DMS 273 (cell line): Measurements from ENCODE around the gene SSPN.

Source experiments
- DNase-seq: peaks from one replicate; lab custom pipeline; 2025; ENCODE audit not compliant: unreplicated experiment; lab: John Stamatoyannopoulos, UW

SSPN gene, protein sequence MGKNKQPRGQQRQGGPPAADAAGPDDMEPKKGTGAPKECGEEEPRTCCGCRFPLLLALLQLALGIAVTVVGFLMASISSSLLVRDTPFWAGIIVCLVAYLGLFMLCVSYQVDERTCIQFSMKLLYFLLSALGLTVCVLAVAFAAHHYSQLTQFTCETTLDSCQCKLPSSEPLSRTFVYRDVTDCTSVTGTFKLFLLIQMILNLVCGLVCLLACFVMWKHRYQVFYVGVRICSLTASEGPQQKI

DNA sequence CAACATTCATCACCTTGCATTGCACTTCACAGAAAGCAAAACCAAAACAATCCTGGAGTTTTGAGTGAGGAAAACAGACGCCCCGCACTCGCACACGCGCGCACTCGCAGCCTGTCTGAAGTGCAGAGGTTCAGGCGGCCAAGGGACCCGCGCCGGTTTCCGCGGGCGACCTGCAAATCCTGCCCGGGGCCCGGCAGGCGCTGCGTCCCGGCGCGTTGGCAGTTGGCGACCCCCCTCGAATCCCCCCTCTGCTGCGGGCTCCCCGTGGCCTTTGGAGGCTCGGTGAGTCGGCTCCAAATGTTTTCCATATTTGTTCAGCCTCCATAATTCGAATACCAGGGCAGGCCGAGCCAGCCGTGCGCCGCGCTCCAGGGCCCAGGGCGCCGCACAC lies at the start of gene SSPN:
Gene SSPN, plus strand, starts transcription at position 324 of the 391 bp plus-strand sequence. CDS start 100 bp downstream, outside the sequence.
- peak; percentile 58 for DNase-seq

DNA sequence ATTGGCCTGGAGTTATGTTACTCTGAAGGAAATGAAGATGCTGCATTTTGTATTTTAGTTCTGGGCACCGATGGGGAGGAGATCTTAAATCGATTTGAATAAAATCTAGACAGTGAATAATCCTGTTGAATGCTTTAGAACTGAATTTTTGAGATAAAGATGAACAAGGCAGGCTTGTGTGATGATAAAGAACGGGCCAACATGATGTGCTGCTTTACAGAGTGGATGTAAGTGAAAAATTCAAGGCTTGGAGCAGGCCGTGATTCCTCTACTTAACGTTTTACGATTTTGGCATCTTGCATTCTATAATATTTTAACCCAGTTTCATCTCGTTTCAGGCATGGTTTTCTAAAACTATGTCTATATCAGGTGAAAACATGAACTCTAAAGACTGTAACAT lies 47.1 kb upstream of the SSPN start:
- no peak for DNase-seq

DNA sequence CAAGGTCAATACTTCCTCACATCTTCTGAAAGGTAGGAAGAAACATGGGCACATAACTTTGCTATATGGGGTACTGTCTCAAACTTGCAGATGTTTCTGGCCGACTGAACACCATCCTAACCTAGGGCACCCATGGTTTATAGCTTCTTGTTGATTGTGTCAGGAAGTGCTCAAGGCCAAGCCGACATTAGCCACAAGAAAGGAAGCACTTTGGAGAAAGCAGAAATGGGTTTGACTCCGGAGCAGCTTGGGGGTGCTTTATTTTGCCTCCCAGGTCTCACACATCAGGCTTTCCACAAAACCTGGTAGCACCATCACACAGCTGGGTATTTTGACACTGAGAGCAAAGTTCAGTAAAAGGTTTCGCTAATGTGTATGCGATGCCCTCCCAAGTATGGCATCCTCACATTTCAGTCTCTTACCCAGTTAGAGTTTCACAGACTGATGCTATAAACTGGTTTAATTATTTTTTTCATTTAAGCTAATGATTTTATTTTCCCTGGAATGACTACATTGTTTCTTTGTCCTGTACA lies 45.3 kb upstream of the SSPN start:
- no peak for DNase-seq

DNA sequence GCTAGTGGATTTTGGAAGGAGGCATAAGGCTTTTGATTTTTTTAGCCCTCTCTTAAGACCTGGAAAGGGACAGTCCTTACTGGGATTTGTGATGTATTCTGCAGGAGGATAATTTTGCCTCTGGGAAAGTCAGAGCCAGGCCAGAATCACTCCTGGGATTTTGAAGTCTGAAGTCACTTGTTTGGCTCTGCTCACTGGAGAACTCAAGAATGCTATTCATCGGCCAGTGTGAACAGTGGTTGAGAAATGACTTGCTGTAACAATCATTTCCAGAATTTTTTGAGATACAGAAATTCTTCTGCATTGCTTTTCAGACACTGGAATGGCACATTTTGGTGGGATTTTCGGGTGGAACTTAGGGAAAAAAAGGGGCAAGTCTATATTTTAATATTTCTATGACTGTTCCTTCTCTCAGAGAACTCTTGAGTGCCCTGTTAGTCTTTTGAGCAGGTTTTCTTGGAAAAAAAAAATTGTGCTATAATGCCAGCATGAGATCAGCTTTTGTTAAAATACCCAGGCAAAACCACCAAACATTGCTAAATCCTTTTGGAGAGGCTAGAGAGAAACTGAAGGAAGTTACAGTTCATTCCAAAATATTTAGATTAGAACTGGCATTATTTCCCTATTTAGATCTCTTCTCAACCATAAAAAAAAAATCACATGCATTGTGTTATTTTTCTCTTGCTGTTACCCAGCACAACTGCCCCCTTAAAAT lies 44.5 kb upstream of the SSPN start:
- no peak for DNase-seq

DNA sequence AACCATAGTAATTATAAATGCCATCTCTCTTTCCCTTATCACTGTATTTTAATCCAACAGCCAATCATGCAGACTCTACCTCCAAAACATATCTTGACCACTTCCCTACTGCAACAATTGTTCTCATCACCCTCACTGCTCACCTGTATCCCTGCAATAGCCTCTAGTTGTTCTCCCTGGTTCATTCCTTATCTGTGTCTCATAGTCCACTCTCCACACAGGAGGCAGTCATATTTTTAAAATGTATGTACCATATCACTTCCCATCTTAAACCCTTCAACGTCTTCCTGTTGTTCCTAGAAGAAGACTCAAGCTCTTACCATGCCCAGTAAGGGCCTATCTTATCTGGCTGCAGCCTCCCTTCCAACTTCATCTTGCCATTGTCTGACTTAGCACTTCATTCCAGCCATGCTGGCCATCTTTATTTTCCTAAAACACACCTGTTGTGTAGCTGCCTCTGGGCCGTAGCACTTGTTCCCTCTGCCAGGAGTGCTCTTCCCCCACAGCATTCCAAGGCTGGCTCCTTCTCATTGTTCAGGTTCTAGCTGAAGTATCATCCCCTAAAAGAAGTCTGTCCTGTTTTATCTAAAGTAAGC lies 42.8 kb upstream of the SSPN start:
- no peak for DNase-seq

DNA sequence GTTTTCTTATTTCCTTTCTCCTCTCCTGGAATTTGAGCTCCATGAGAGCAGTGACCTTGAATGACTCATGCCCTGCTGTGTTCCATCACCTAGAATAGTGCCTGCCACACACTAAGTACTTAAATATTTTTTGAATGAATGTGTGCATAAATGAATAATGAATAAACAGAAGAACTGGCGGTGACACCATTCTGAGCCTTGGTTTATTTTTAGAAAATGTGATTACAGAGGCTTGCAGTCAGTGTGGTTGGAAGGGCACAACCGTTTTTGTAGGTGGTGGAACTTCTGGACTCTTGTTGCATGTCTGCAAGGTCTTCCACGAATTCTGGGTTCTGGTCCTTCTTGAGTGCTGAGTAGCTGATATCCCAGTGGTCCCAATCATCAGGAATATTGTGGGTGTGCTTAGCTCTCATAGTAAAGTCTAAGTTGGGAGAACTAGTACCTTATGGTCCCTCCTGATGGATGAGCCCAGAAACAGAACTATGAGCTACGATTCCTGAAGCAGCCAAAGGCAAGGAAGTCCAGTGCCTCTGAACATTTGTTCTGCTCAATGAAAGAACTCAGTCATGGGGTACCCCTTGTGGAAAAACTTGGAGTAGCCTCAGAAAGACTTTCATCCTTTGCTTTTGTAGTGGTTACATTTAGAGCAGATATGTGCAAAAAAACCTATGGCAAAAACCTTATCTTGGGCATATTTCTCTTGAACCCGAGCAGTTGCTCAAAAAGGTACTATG lies 41.8 kb upstream of the SSPN start:
- DNase-seq, result peak; percentile 12

DNA sequence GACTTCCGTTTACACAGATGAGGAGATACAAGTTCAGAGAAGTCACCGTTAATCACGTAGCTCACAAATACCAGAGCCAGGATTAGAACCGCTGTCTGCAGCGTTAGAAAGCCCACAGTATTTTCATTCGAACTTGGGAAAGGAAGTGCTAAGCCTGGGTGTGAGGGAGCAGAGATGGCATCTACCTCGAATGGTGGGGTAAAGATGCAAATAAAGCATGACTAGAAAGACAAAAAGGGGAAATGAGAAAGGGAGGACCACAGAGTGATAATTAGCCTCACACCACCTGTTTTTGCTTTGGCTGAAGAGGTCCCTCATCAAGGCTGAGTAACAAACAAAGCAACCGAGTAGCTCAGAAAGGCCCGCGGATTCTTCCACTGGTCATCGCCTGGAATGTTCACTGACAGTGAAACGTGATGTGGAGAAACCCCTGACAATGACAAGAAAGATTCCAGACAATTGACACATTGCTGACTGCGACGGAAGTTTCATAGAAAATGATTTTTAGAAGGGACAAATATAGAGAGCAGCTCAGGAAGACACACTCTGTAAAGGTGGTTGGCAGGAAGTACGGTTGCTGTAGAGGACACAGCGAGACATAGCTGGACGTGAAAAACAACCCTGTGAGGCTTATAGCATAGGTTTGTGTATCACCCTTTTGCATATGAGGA lies 39.0 kb upstream of the SSPN start:
- DNase-seq, result no peak

DNA sequence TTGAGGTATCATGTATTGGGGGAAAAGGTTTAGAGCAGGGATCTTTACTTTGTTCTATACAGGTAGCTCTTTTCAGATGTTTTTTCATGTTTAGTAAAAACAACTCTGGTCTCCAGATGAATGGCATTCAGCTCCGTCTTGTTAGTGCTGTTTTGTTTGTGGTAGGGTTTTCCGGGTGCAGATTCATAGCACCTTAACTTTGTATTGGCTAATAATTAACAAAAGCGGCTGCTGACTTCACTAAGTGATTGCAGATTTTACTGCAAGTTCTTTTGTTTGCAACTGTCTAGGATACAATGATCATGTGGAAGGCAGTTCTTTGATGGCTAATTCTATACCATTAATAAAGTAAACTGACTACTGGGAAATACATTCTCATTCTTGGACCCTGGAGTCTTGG lies 38.4 kb upstream of the SSPN start:
- DNase-seq, result no peak

DNA sequence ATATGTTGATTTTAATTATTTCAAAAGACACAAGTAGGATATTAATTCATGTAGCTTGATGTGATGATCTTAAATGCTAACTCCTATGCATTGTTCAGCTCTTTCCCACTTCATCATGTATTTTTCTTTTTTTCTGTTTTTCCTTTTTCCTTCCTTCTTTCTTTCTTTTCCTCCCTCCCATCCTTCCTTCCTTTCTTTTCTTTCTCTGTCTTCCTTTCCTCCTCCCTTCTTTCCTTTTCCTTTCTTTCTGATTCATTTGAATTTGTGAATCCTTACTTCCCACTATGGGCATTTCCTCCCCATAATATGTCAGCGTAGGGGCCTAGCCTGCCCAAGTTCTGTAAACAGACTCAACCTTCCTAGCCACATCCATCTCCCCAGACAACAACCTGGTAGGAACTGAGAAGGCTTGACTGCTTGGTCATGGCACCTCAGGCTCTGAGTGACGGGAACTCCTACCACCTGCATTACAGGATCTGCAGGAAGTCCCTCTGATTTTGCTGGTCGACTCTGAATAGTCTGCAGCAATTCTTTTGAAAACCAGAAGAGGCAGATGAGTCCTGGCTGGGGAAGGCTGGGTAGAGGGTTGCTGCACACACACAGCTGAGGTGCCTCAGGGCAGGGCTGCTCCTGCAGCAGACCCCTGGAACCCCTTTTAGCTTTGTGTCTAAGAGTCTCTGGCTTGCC lies 37.2 kb upstream of the SSPN start:
- no peak for DNase-seq

DNA sequence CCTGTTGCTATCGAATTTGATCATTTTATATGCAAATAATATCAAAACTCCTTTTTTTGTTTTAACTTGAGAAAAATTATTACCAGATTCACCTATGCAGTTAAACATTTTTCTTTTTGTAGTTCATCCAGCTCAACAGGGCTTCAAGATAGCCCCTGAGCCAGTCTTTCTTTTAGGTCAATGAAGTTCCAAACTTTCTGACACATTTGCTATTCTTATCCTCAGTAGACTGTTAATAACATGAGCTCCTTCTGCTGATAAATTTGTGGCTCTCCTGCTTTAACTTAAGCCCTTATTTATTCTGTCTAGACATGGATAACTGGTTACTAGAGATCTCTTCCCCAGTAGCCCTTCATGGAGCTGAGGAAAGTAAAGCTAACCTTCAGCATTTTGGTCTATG lies 33.2 kb upstream of the SSPN start:
- no peak for DNase-seq

DNA sequence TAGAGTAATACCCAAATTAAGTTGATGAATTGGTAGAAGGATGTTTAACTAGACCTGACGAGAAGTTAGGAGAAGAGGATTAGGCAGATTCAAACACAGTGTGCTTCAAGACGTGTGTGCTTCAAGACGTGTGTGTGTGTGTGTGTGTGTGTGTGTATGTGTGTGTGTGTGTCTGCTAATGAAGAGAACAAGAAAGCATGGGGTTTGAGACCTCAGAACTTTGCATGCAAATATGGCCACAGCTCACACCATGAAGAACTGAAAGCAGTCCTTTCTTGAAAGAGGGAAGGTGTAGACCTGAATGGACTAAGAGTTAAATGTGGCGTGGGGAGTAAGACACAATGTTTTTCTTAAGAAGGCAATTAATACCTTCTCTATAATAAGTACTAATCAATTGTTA lies 32.5 kb upstream of the SSPN start:
- DNase-seq, result no peak

DNA sequence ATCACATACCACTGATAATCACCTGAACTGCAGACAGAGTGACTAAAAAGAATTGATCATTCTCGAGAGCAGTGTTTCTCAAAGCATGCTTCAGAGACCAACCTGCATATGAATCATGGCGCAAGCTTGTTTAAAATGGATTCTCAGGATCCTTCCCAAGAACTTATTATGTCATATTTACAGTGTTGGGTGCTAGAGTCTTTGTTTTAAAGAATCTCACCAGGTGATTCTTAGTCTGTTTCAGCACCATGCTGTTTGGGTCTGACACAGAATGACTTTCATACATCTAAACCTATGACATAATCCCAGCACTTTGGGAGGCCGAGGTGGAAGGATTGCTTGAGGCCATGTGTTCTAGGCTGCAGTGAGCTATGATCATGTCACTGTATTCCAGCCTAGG lies 31.3 kb upstream of the SSPN start:
- no peak for DNase-seq

DNA sequence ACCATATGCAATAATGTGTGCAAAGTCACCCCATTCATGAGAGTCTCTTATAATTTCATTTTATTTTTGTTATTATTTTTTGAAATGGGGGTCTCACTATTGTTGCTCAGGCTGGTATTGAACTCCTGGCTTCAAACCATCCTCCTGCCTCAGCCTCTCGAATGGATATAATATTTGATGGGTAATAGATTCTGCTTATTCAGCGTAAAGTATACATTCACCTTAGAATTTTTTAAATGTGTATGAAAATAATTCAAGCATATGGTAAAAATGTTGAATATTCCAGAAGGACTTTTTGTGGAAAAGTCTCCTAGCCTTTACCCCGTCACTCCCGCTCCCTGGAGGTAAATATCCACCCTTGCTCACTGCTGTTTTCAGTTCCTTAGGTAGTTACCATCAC lies 23.4 kb upstream of the SSPN start:
- no peak for DNase-seq

DNA sequence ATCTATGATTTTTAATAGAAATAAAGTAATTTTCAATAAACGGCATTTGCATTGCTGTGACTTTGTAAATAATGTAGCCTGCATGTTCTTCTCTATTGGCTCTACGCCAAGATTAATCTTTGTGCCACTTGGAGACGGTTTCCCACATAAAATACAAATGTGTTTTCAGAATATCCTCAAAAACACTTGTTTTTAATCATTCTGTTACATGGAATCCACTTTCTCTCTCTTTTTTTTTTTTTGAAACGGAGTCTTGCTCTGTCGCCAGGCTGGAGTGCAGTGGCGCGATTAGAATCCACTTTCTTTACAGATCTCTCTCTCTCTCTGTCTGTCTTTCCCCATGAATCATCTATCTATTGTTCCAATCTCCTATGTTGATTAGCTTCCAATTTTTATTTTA lies 22.8 kb upstream of the SSPN start:
- DNase-seq, result no peak

DNA sequence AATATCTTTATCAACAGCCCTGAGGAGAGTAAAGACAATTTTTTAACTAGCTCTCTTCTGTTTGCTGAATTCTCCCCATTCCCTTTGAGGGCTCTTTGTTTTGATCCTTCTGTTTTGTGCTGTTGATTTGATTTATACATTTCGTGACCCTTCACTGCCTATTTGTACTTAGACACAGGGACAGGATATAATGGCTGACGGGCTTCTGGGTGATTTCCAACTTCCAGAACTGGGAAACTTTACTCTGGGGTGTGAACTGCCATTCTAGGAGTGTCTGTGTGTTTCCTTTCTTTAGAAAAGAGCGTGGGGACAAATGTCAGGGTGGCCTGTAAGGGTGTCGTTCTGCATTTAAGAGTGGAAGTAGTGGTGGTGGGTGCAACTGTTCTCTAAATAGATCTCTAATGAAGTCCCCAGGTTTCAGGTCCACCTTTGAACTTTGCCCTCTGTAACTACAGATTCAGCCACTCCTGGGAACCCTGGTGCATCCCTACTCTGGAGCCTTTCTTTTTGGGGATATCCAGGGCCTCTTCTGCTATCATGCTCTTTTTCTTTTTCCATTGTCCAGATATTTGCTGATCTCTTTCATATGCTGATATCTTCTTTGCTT lies 22.3 kb upstream of the SSPN start:
- DNase-seq, result no peak

DNA sequence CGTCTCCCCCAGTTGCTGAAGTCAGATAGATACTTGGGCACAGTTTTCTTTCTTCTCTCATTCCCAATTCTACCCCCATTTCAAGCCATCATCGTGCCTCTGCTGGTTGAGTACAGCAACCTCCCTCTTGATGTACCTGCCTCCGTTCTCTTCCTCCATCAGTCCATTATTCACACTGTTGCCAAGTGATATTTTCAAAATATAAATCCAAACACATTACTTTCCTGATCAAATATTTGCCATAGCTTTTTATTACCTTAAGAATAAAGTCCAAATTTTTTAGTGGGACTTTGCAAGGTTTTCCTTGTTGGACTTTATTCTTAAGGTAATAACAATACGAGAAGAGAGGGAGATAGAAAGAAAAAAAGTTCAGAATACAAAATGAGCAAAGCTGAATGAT lies 18.6 kb upstream of the SSPN start:
- no peak for DNase-seq

DNA sequence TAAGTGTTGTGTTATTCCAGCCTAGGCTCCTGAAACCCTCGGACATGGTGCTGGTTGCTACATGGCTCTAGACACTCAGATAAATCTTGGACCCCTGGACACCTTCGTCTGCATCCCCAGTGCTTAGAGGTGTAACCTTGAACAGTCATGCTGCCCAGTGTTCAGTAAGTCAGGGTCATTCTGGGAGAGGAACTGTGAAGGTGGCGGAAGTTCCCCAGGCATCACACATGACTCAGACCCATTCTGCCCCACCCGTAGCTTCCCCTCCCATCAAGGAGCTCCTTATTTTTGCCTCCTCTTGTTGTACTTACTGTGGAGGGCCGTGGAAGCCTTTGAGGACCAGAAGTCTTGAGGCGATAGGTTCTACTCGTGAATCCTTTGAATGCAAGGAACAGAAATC lies 18.1 kb upstream of the SSPN start:
- DNase-seq, result no peak

DNA sequence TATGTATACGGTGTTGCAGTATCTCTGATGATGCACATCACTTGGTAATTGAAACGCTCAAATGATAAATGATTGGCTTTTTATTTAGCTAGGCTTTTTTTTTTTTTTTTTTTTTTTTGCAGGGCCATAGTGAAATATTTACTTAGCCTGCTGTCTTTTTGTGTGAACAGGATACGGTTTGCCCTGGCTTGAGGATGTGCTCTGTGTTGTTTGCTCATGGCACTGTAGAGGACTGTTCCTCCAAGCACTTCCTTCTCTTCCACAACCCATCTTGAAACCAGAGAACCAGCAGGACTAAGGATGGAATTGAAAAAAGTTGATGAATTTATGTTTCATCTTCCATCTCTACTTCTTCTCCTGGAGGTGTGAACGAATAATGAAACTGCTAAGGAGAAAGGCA lies 15.5 kb upstream of the SSPN start:
- DNase-seq, result no peak

DNA sequence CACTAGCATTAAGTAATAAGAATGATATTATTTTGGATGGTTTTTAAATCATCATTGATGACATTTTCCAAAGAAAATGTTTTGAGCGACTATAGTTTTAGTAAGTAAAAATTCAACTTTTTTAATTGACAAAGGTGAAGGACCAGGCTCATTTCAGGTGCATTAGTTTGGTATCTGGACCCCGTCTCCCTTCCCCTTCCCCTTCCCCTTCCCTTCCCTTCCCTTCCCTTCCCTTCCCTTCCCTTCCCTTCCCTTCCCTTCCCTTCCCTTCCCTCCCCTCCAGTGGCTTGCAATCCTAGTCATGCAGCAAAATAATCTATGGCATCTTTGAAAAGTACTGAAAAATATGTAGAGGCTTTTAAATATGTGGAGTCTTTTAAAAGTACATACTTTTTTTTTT lies 13.0 kb upstream of the SSPN start:
- no peak for DNase-seq
